Neural progenitor cell (in vitro differentiated cells): ENCODE data around the gene XPR1.

Source experiments
- CTCF ChIP-seq: fragments of 200-600 bp; sonication (generic); IDR thresholded peaks from 2 replicates; pipeline ENCODE4 v1.5.1; 2017; ENCODE audit warnings: antibody characterized with exemption, mild to moderate bottlenecking
- EZH2 ChIP-seq: fragments of 200-600 bp; sonication (generic); IDR thresholded peaks from 2 replicates; pipeline ENCODE4 v1.6.1; 2017; ENCODE audit warnings: antibody characterized with exemption, mild to moderate bottlenecking, moderate library complexity
- EZH2phosphoT487 ChIP-seq: fragments of 200-600 bp; sonication (generic); IDR thresholded peaks from 2 replicates; pipeline ENCODE4 v1.6.1; 2017; ENCODE audit warnings: antibody characterized with exemption

GRCh38 chr1:180912801-180913565 is 281.2 kb downstream of the XPR1 start, which contains the start of gene KIAA1614:
- TF ChIP-seq EZH2phosphoT487 (peak; percentile 20), CTCF (no peak), EZH2 (peak; percentile 42)
